ENCODE results near the gene YEATS2. TPM values are rescaled to one million over a fixed set of nuclear protein-coding genes. Genes with fewer than 3 reads are reported as not detected.
A peak's percentile ranks its signal among the peaks of the same experiment; 100 is the strongest.

YEATS2 gene
- total and polyA plus RNA-seq, 4 experiments from 2014 or later, result 1.6 to 26.9 (median 16.6) TPM

GRCh38 chr3:183822631-183823030 lies 125.0 kb downstream of the YEATS2 start:
- peak overlapping the region in 1 of 7 donors; percentile 35 for H3K27ac Mint-ChIP-seq
- ChIA-PET CTCF (ENCODE audit: partially characterized antibody) (no interaction called here), POLR2A (ENCODE audit: partially characterized antibody) (no interaction called here)
- no peak overlapping the region for H3K4me3 ChIP-seq (ENCODE audit: low read length in 2 of 2)
- peak overlapping the region in 2 of 8 donors; percentile 21 to 46 for H3K4me3 Mint-ChIP-seq
- peaks cover 0 to 6% of the 10 kb centered on the region in 2 donors for H3K27me3 Mint-ChIP-seq
- peaks cover 0 to 5% (median 0%) of the 10 kb centered on the region in 8 donors for H3K9me3 Mint-ChIP-seq
- DNase-seq, result no peak
- H3K9me3 ChIP-seq (ENCODE audit: control insufficient read depth in 1 of 2, low read length in 2 of 2), result no peaks in the 10 kb centered on the region
- H3K4me1 ChIP-seq (ENCODE audit: insufficient read depth, low read length), result peaks cover 13% of the 10 kb centered on the region
- peaks cover 8 to 16% (median 15%) of the 10 kb centered on the region in 4 donors for H3K4me1 Mint-ChIP-seq
- intact Hi-C loops (cut with micrococcal nuclease), result no loop called here
- no peak overlapping the region for H3K27ac ChIP-seq (ENCODE audit: low read depth, low read length)
- no peaks in the 10 kb centered on the region for H3K27me3 ChIP-seq (ENCODE audit: insufficient read depth, low read length)
- H3K36me3 ChIP-seq (ENCODE audit: insufficient read depth, low read length), result no peaks in the 10 kb centered on the region
- peaks cover 0 to 2% of the 10 kb centered on the region in 2 donors for H3K36me3 Mint-ChIP-seq

DNA sequence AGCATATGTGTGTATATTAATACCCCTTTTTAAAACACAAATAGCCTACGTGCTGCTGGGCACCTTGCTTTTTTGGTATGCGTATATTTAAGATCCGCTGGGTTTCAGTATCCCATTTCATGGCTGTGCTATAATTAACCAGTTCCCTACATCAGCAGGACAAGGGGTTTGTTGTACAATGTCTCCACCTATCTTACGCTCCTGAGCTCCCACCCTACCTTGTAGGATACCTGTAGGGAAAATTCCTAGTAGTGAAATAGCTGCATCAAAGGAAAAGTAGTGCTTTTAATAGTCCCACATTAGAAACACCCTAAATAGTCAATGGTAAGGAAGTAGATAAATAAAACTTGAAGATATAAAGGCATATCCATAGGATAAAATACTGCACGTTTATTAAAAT lies 126.4 kb downstream of the YEATS2 start:
- peaks cover 8 to 16% (median 15%) of the 10 kb centered on the region in 4 donors for H3K4me1 Mint-ChIP-seq
- intact Hi-C loops (cut with micrococcal nuclease), result no loop called here
- H3K27me3 Mint-ChIP-seq, result peaks cover 0 to 6% of the 10 kb centered on the region in 2 donors

GRCh38 chr3:183824761-183825455 lies 127.3 kb downstream of the YEATS2 start:
- Mint-ChIP-seq H3K4me3 (peak overlapping the region; percentile 55 to 84 (median 76)), H3K27me3 (peaks cover 0 to 6% of the 10 kb centered on the region in 2 donors), H3K4me1 (peaks cover 8 to 16% (median 15%) of the 10 kb centered on the region in 4 donors), H3K9me3 (peaks cover 0 to 5% (median 0%) of the 10 kb centered on the region in 8 donors), H3K36me3 (peaks cover 3 to 20% of the 10 kb centered on the region in 2 donors), H3K27ac (no peak overlapping the region)
- ChIA-PET POLR2A (ENCODE audit: partially characterized antibody) (interaction anchor here (1.0 to 2.1 kb wide), 2 partner anchors 10 to 60 kb away, joined by 3 to 8 read pairs; partner anchors contain the start of gene PARL), CTCF (ENCODE audit: partially characterized antibody) (no interaction called here)
- peak in 3 of 5 donors; percentile 6 to 12 (median 6) for DNase-seq
- peaks cover 13% of the 10 kb centered on the region for H3K4me1 ChIP-seq (ENCODE audit: insufficient read depth, low read length)
- no peaks in the 10 kb centered on the region for H3K27me3 ChIP-seq (ENCODE audit: insufficient read depth, low read length)
- no peaks in the 10 kb centered on the region for H3K36me3 ChIP-seq (ENCODE audit: insufficient read depth, low read length)
- intact Hi-C loops (cut with micrococcal nuclease), result no loop called here
- H3K9me3 ChIP-seq (ENCODE audit: control insufficient read depth in 1 of 2, low read length in 2 of 2), result no peaks in the 10 kb centered on the region
- H3K4me3 ChIP-seq (ENCODE audit: low read length in 2 of 2), result peak overlapping the region in 1 of 2 donors; percentile 49
- no peak overlapping the region for H3K27ac ChIP-seq (ENCODE audit: low read depth, low read length)

More for the DNA sequence above, 126.4 kb downstream of the YEATS2 start:
- Histone ChIP-seq H3K27ac (ENCODE audit: low read depth, low read length) (no peak overlapping the region), H3K36me3 (ENCODE audit: insufficient read depth, low read length) (no peaks in the 10 kb centered on the region), H3K9me3 (ENCODE audit: control insufficient read depth in 1 of 2, low read length in 2 of 2) (no peaks in the 10 kb centered on the region), H3K4me3 (ENCODE audit: low read length in 2 of 2) (no peak overlapping the region), H3K27me3 (ENCODE audit: insufficient read depth, low read length) (no peaks in the 10 kb centered on the region), H3K4me1 (ENCODE audit: insufficient read depth, low read length) (peaks cover 13% of the 10 kb centered on the region)
- ChIA-PET POLR2A (ENCODE audit: partially characterized antibody) (interaction anchor here (2.1 kb wide), 1 partner anchor 9 kb away, joined by 8 read pairs; no protein-coding TSS in a partner anchor), CTCF (ENCODE audit: partially characterized antibody) (no interaction called here)
- H3K36me3 Mint-ChIP-seq, result peaks cover 2 to 11% of the 10 kb centered on the region in 2 donors
- H3K27ac Mint-ChIP-seq, result peak overlapping the region in 3 of 7 donors; percentile 30 to 68 (median 47)
- H3K4me3 Mint-ChIP-seq, result peak overlapping the region; percentile 55 to 84 (median 76)
- DNase-seq, result no peak
- H3K9me3 Mint-ChIP-seq, result peaks cover 0 to 5% (median 0%) of the 10 kb centered on the region in 8 donors

DNA sequence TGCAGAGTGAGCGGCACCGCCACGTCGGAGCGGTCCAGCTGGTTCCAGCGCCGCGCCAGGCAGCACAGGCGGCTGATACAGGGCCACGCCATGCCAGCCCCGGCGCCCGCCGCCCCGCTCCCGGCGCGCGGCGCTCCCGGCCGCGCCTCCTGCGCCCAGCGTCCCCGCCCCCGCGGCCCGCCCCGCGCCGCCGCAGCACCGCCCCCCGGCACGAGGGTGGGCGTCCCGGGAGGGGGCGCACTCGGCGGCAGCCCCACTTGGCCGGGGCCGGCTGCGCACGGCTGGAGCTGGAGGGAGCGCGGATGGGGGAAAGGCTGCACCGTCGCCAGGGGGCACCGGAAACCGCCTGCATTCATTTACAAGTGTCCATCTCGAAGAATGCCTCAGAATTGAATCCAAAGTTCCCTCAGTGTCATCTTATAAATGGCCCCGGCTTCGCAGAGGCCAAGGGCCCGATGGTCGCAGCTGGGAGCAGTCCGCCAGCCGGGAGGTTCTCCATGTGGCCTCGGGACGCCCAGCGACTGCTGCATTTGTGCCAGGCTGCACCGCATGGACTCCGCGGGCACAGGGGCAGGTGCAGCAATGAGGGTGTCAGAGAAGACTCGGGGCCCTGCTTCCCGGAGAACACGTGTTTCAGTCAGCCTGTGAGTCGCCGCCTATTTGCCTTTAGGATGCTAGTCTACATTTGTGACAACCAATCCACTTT lies 128.0 kb downstream of the YEATS2 start, which contains the start of gene MAP6D1:
Gene MAP6D1, minus strand, starts transcription at position 122 of the 706 bp plus-strand sequence. Its CDS starts 30 bp downstream, at position 92.
- no peaks in the 10 kb centered on the region for H3K9me3 ChIP-seq (ENCODE audit: control insufficient read depth in 1 of 2, low read length in 2 of 2)
- no peak within 1 kb of the TSS for H3K27ac ChIP-seq (ENCODE audit: low read depth, low read length)
- H3K4me1 ChIP-seq (ENCODE audit: insufficient read depth, low read length), result peaks cover 13% of the 10 kb centered on the region
- intact Hi-C loops (cut with micrococcal nuclease), result no loop called here
- peak within 1 kb of the TSS; percentile 55 to 84 (median 80) for H3K4me3 Mint-ChIP-seq
- H3K27me3 ChIP-seq (ENCODE audit: insufficient read depth, low read length), result no peaks in the 10 kb centered on the region
- peak in 3 of 5 donors; percentile 11 to 45 (median 22) for DNase-seq
- H3K36me3 Mint-ChIP-seq, result peaks cover 9 to 26% of the 10 kb centered on the region in 2 donors
- POLR2A ChIA-PET (ENCODE audit: partially characterized antibody), result interaction anchor here (0.7 to 1.8 kb wide), 3 partner anchors 9 to 59 kb away, joined by 3 to 4 read pairs (median 3); partner anchors contain the start of gene PARL
- peaks cover 0 to 6% of the 10 kb centered on the region in 2 donors for H3K27me3 Mint-ChIP-seq
- CTCF ChIA-PET (ENCODE audit: partially characterized antibody), result interaction anchor here (0.9 to 1.5 kb wide), 3 partner anchors 9 to 59 kb away, joined by 3 to 6 read pairs (median 3); partner anchors contain the start of gene PARL
- H3K36me3 ChIP-seq (ENCODE audit: insufficient read depth, low read length), result no peaks in the 10 kb centered on the region
- H3K9me3 Mint-ChIP-seq, result peaks cover 0 to 5% (median 0%) of the 10 kb centered on the region in 8 donors
- peak within 1 kb of the TSS in 1 of 2 donors; percentile 49 for H3K4me3 ChIP-seq (ENCODE audit: low read length in 2 of 2)
- peaks cover 8 to 16% (median 15%) of the 10 kb centered on the region in 4 donors for H3K4me1 Mint-ChIP-seq
- peak within 1 kb of the TSS in 5 of 7 donors; percentile 9 to 74 (median 47) for H3K27ac Mint-ChIP-seq

DNA sequence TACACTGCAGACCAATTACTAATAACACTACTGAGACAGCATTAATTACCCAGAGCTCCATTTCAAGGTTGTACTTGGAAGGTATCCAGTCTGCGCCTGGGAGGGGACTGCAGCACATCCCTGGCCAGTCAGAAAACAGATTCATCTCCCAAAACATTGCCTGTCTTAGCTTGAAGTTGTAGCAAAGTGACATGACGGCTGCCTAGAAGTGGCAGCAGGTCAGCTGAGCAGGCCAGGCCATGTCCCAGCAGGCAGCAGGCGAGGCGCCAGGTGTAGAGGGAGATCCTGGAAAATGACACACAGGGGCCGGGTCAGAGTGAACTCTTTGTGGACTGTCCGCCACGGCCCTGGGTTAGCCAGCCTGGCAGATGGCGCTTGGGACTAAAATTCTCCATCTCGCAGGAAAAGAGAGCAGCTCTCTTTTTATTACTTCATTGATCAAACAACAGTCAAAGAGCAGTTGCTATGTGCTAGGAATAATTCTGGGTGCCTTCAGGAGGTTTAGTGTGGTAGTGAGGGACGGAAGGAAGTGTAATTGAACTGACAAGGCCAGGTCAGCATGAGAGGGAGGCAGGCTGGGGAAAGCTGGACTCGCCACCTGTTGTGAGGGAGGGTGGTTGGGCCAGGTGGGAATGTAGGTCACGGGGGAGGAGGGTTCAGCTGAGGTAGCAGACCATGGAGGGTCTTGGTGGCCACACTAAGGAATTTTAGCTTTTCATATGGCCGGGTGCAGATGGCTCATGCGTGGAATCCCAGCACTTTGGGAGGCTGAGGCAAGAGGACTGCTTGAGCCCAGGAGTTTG lies 129.1 kb downstream of the YEATS2 start:
- Histone ChIP-seq H3K27ac (ENCODE audit: low read depth, low read length) (no peak overlapping the region), H3K36me3 (ENCODE audit: insufficient read depth, low read length) (no peaks in the 10 kb centered on the region), H3K27me3 (ENCODE audit: insufficient read depth, low read length) (no peaks in the 10 kb centered on the region), H3K4me3 (ENCODE audit: low read length in 2 of 2) (no peak overlapping the region), H3K4me1 (ENCODE audit: insufficient read depth, low read length) (peaks cover 13% of the 10 kb centered on the region), H3K9me3 (ENCODE audit: control insufficient read depth in 1 of 2, low read length in 2 of 2) (no peaks in the 10 kb centered on the region)
- CTCF ChIA-PET (ENCODE audit: partially characterized antibody), result interaction anchor here (0.7 to 1.5 kb wide), 6 partner anchors 9 to 129 kb away, joined by 3 to 6 read pairs (median 3); partner anchors contain the start of genes PARL and YEATS2
- peak overlapping the region; percentile 66 to 84 (median 76) for H3K4me3 Mint-ChIP-seq
- DNase-seq, result no peak
- peaks cover 10 to 29% of the 10 kb centered on the region in 2 donors for H3K36me3 Mint-ChIP-seq
- H3K27ac Mint-ChIP-seq, result peak overlapping the region in 4 of 7 donors; percentile 1 to 57 (median 46)
- H3K27me3 Mint-ChIP-seq, result peaks cover 0 to 6% of the 10 kb centered on the region in 2 donors
- H3K4me1 Mint-ChIP-seq, result peaks cover 8 to 16% (median 15%) of the 10 kb centered on the region in 4 donors
- H3K9me3 Mint-ChIP-seq, result peaks cover 0 to 5% (median 0%) of the 10 kb centered on the region in 8 donors
- POLR2A ChIA-PET (ENCODE audit: partially characterized antibody), result interaction anchor here (1.8 kb wide), 1 partner anchor 10 kb away, joined by 4 read pairs; no protein-coding TSS in a partner anchor
- intact Hi-C loops (cut with micrococcal nuclease), result no loop called here

- CTCF ChIA-PET (ENCODE audit: partially characterized antibody), result interaction anchor here (1.3 kb wide), 2 partner anchors 7 to 56 kb away, joined by 3 read pairs; partner anchors contain the start of gene PARL
Observed at GRCh38 chr3:183827809-183828537, 130.4 kb downstream of the YEATS2 start.

More at GRCh38 chr3:183827809-183828537, 130.4 kb downstream of the YEATS2 start:
- peaks cover 13% of the 10 kb centered on the region for H3K4me1 ChIP-seq (ENCODE audit: insufficient read depth, low read length)
- no peak overlapping the region for H3K4me3 ChIP-seq (ENCODE audit: low read length in 2 of 2)
- no peaks in the 10 kb centered on the region for H3K27me3 ChIP-seq (ENCODE audit: insufficient read depth, low read length)
- Mint-ChIP-seq H3K27me3 (peaks cover 0 to 3% of the 10 kb centered on the region in 2 donors), H3K36me3 (peaks cover 18 to 38% of the 10 kb centered on the region in 2 donors), H3K27ac (no peak overlapping the region), H3K4me1 (peaks cover 8 to 16% (median 15%) of the 10 kb centered on the region in 4 donors), H3K4me3 (no peak overlapping the region), H3K9me3 (peaks cover 0 to 5% (median 0%) of the 10 kb centered on the region in 8 donors)
- no peak overlapping the region for H3K27ac ChIP-seq (ENCODE audit: low read depth, low read length)
- H3K36me3 ChIP-seq (ENCODE audit: insufficient read depth, low read length), result peaks cover 6% of the 10 kb centered on the region
- POLR2A ChIA-PET (ENCODE audit: partially characterized antibody), result interaction anchor here (1.8 kb wide), 1 partner anchor 11 kb away, joined by 4 read pairs; no protein-coding TSS in a partner anchor
- intact Hi-C loops (cut with micrococcal nuclease), result no loop called here
- H3K9me3 ChIP-seq (ENCODE audit: control insufficient read depth in 1 of 2, low read length in 2 of 2), result no peaks in the 10 kb centered on the region
- DNase-seq, result no peak
